ENCODE results near the gene CFAP46.

The CFAP46 gene

GRCh38 chr10:132787495-132788179 is 154.7 kb downstream of the CFAP46 start:
- H3K36me3 Mint-ChIP-seq (ENCODE audit: low read depth): peaks cover 9% of the 10 kb centered on the region
- no peak overlapping the region for H3K27ac Mint-ChIP-seq
- H3K27me3 Mint-ChIP-seq: peaks cover 26% of the 10 kb centered on the region
- H3K4me3 Mint-ChIP-seq: no peak overlapping the region
- H3K4me1 Mint-ChIP-seq: no peaks in the 10 kb centered on the region
- DNase-seq (peak; percentile 23), ATAC-seq (no peak)
- H3K9me3 Mint-ChIP-seq: no peaks in the 10 kb centered on the region

GRCh38 chr10:132786884-132787494 is 155.4 kb downstream of the CFAP46 start:
- Mint-ChIP-seq H3K4me3 (no peak overlapping the region), H3K9me3 (no peaks in the 10 kb centered on the region), H3K27me3 (peaks cover 26% of the 10 kb centered on the region), H3K36me3 (ENCODE audit: low read depth) (peaks cover 12% of the 10 kb centered on the region), H3K4me1 (no peaks in the 10 kb centered on the region), H3K27ac (no peak overlapping the region)
- no peak for DNase-seq
- ATAC-seq: no peak

- H3K4me1 Mint-ChIP-seq: no peaks in the 10 kb centered on the region
- no peak overlapping the region for H3K27ac Mint-ChIP-seq
- ATAC-seq: no peak
- H3K27me3 Mint-ChIP-seq: peaks cover 26% of the 10 kb centered on the region
- no peak overlapping the region for H3K4me3 Mint-ChIP-seq
- peaks cover 15% of the 10 kb centered on the region for H3K36me3 Mint-ChIP-seq (ENCODE audit: low read depth)
- no peaks in the 10 kb centered on the region for H3K9me3 Mint-ChIP-seq
- no peak for DNase-seq
Measured at GRCh38 chr10:132786476-132786883, 155.9 kb downstream of the CFAP46 start.

GRCh38 chr10:132785723-132786475 is 156.5 kb downstream of the CFAP46 start, which contains the start of gene NKX6-2:
Gene NKX6-2 (minus strand): TSS chr10:132786147. CDS start chr10:132785948, 199 bp downstream.
- peaks cover 15% of the 10 kb centered on the region for H3K36me3 Mint-ChIP-seq (ENCODE audit: low read depth)
- H3K9me3 Mint-ChIP-seq: no peaks in the 10 kb centered on the region
- H3K4me1 Mint-ChIP-seq: no peaks in the 10 kb centered on the region
- H3K27me3 Mint-ChIP-seq: peaks cover 26% of the 10 kb centered on the region
- ATAC-seq (no peak), DNase-seq (no peak)
- H3K4me3 Mint-ChIP-seq: no peak within 1 kb of the TSS
- no peak within 1 kb of the TSS for H3K27ac Mint-ChIP-seq

- Mint-ChIP-seq H3K4me1 (no peaks in the 10 kb centered on the region), H3K9me3 (no peaks in the 10 kb centered on the region), H3K27me3 (peaks cover 24% of the 10 kb centered on the region), H3K4me3 (no peak overlapping the region), H3K27ac (no peak overlapping the region), H3K36me3 (ENCODE audit: low read depth) (peaks cover 17% of the 10 kb centered on the region)
- peak; percentile 15 for DNase-seq
- ATAC-seq: no peak
Measured at GRCh38 chr10:132784866-132785722, 157.3 kb downstream of the CFAP46 start.

GRCh38 chr10:132783940-132784865 is 158.2 kb downstream of the CFAP46 start:
- no peak overlapping the region for H3K4me3 Mint-ChIP-seq
- H3K27ac Mint-ChIP-seq: no peak overlapping the region
- no peaks in the 10 kb centered on the region for H3K9me3 Mint-ChIP-seq
- peaks cover 20% of the 10 kb centered on the region for H3K27me3 Mint-ChIP-seq
- no peaks in the 10 kb centered on the region for H3K4me1 Mint-ChIP-seq
- DNase-seq: no peak
- no peak for ATAC-seq
- H3K36me3 Mint-ChIP-seq (ENCODE audit: low read depth): peaks cover 21% of the 10 kb centered on the region

- Mint-ChIP-seq H3K36me3 (ENCODE audit: low read depth) (peaks cover 21% of the 10 kb centered on the region), H3K9me3 (no peaks in the 10 kb centered on the region), H3K27ac (no peak overlapping the region), H3K27me3 (peaks cover 16% of the 10 kb centered on the region), H3K4me3 (no peak overlapping the region), H3K4me1 (no peaks in the 10 kb centered on the region)
- no peak for ATAC-seq
- DNase-seq: no peak
Measured at GRCh38 chr10:132783165-132783939, 159.0 kb downstream of the CFAP46 start.

- no peaks in the 10 kb centered on the region for H3K9me3 Mint-ChIP-seq
- peaks cover 15% of the 10 kb centered on the region for H3K27me3 Mint-ChIP-seq
- no peaks in the 10 kb centered on the region for H3K4me1 Mint-ChIP-seq
- no peak overlapping the region for H3K27ac Mint-ChIP-seq
- ATAC-seq (no peak), DNase-seq (no peak)
- H3K36me3 Mint-ChIP-seq (ENCODE audit: low read depth): peaks cover 24% of the 10 kb centered on the region
- no peak overlapping the region for H3K4me3 Mint-ChIP-seq
Measured at GRCh38 chr10:132781556-132781955, 160.8 kb downstream of the CFAP46 start.

GRCh38 chr10:132780356-132780755 is 162.0 kb downstream of the CFAP46 start:
- Mint-ChIP-seq H3K36me3 (ENCODE audit: low read depth) (peaks cover 24% of the 10 kb centered on the region), H3K4me1 (no peaks in the 10 kb centered on the region), H3K27me3 (peaks cover 13% of the 10 kb centered on the region), H3K27ac (no peak overlapping the region), H3K4me3 (no peak overlapping the region), H3K9me3 (no peaks in the 10 kb centered on the region)
- DNase-seq (no peak), ATAC-seq (no peak)

- Mint-ChIP-seq H3K27ac (no peak overlapping the region), H3K27me3 (peaks cover 13% of the 10 kb centered on the region), H3K36me3 (ENCODE audit: low read depth) (peaks cover 24% of the 10 kb centered on the region), H3K4me1 (no peaks in the 10 kb centered on the region), H3K9me3 (no peaks in the 10 kb centered on the region), H3K4me3 (no peak overlapping the region)
- no peak for DNase-seq
- ATAC-seq: no peak
Measured at GRCh38 chr10:132779549-132780294, 162.6 kb downstream of the CFAP46 start.

- Mint-ChIP-seq H3K36me3 (ENCODE audit: low read depth) (peaks cover 18% of the 10 kb centered on the region), H3K27me3 (no peaks in the 10 kb centered on the region), H3K4me1 (no peaks in the 10 kb centered on the region), H3K27ac (no peak overlapping the region), H3K9me3 (no peaks in the 10 kb centered on the region), H3K4me3 (no peak overlapping the region)
- no peak for ATAC-seq
- DNase-seq: no peak
Measured at GRCh38 chr10:132777441-132777840, 164.9 kb downstream of the CFAP46 start.

GRCh38 chr10:132776821-132777220 is 165.5 kb downstream of the CFAP46 start:
- Mint-ChIP-seq H3K4me1 (no peaks in the 10 kb centered on the region), H3K27ac (no peak overlapping the region), H3K4me3 (no peak overlapping the region), H3K9me3 (no peaks in the 10 kb centered on the region), H3K36me3 (ENCODE audit: low read depth) (peaks cover 15% of the 10 kb centered on the region), H3K27me3 (no peaks in the 10 kb centered on the region)
- ATAC-seq (no peak), DNase-seq (no peak)
